HEK293 (cell line): ENCODE data around the gene SMTN.
A peak's percentile ranks its signal among the peaks of the same experiment; 100 is the strongest.

Source experiments
- IKZF3 ChIP-seq: fragments of 450-650 bp; IDR thresholded peaks from 2 replicates; pipeline ENCODE4 v1.5.0; 2018; ENCODE audit warnings: missing biosample characterization, mild to moderate bottlenecking, missing genetic modification characterization, moderate library complexity
- KLF10 ChIP-seq: fragments of 450-650 bp; IDR thresholded peaks from 2 replicates; pipeline ENCODE4 v1.5.1; 2018; ENCODE audit warnings: missing biosample characterization, mild to moderate bottlenecking, missing genetic modification characterization
- KLF16 ChIP-seq: fragments of 450-650 bp; formaldehyde crosslinking; IDR thresholded peaks from 2 replicates; pipeline ENCODE4 v1.5.1; 2017; ENCODE audit warnings: missing biosample characterization, missing genetic modification characterization
- KLF8 ChIP-seq: fragments of 450-650 bp; formaldehyde crosslinking; IDR thresholded peaks from 2 replicates; pipeline ENCODE4 v1.5.1; 2016; ENCODE audit warnings: missing biosample characterization, missing genetic modification characterization
- KLF9 ChIP-seq: fragments of 450-650 bp; formaldehyde crosslinking; IDR thresholded peaks from 2 replicates; pipeline ENCODE4 v1.5.1; 2016; ENCODE audit warnings: missing biosample characterization, missing genetic modification characterization, low read depth
- TCF7L2 ChIP-seq: IDR thresholded peaks from 2 replicates; pipeline ENCODE4 v1.6.1; 2011; ENCODE audit warnings: low read depth, mild to moderate bottlenecking, inconsistent platforms, low read length, moderate library complexity, borderline replicate concordance
- ZIC2 ChIP-seq: fragments of 450-650 bp; formaldehyde crosslinking; IDR thresholded peaks from 2 replicates; pipeline ENCODE4 v1.5.1; 2016; ENCODE audit warnings: missing biosample characterization, missing genetic modification characterization
- ZNF121 ChIP-seq: fragments of 450-650 bp; formaldehyde crosslinking; IDR thresholded peaks from 2 replicates; pipeline ENCODE4 v1.5.1; 2016; ENCODE audit warnings: missing biosample characterization, missing genetic modification characterization
- ZNF138 ChIP-seq: fragments of 450-650 bp; formaldehyde crosslinking; IDR thresholded peaks from 2 replicates; pipeline ENCODE4 v1.5.1; 2016; ENCODE audit warnings: missing biosample characterization, missing genetic modification characterization, borderline replicate concordance
- ZNF214 ChIP-seq: fragments of 450-650 bp; formaldehyde crosslinking; IDR thresholded peaks from 2 replicates; pipeline ENCODE4 v1.5.1; 2017; ENCODE audit warnings: missing biosample characterization, mild to moderate bottlenecking, missing genetic modification characterization, borderline replicate concordance
- ZNF292 ChIP-seq: fragments of 450-650 bp; formaldehyde crosslinking; IDR thresholded peaks from 2 replicates; pipeline ENCODE4 v1.5.1; 2016; ENCODE audit warnings: low read depth, missing biosample characterization, missing genetic modification characterization, borderline replicate concordance
- ZNF324 ChIP-seq: fragments of 450-650 bp; formaldehyde crosslinking; IDR thresholded peaks from 2 replicates; pipeline ENCODE4 v1.5.1; 2016; ENCODE audit warnings: missing biosample characterization, missing genetic modification characterization
- ZNF335 ChIP-seq: fragments of 450-650 bp; formaldehyde crosslinking; conservative IDR thresholded peaks from 2 replicates; pipeline ENCODE4 v1.5.1; 2016; ENCODE audit warnings: missing biosample characterization, missing genetic modification characterization
- ZNF366 ChIP-seq: fragments of 450-650 bp; formaldehyde crosslinking; conservative IDR thresholded peaks from 2 replicates; pipeline ENCODE4 v1.5.1; 2016; ENCODE audit warnings: missing biosample characterization, missing genetic modification characterization
- ZNF37A ChIP-seq: fragments of 450-650 bp; IDR thresholded peaks from 2 replicates; pipeline ENCODE4 v1.5.1; 2018; ENCODE audit warnings: missing biosample characterization, missing genetic modification characterization
- ZNF416 ChIP-seq: fragments of 450-650 bp; formaldehyde crosslinking; IDR thresholded peaks from 2 replicates; pipeline ENCODE4 v1.5.1; 2016; ENCODE audit warnings: missing biosample characterization, missing genetic modification characterization
- ZNF558 ChIP-seq: fragments of 450-650 bp; formaldehyde crosslinking; IDR thresholded peaks from 2 replicates; pipeline ENCODE4 v1.5.1; 2016; ENCODE audit warnings: missing biosample characterization, missing genetic modification characterization
- ZNF654 ChIP-seq: fragments of 450-650 bp; formaldehyde crosslinking; IDR thresholded peaks from 2 replicates; pipeline ENCODE4 v1.5.1; 2016; ENCODE audit warnings: low read depth, missing biosample characterization, missing genetic modification characterization
- TF ChIP-seq, protein P1 (sequence below): IDR thresholded peaks from 2 replicates; pipeline ENCODE4 v1.6.1; 2011; ENCODE audit warnings: mild to moderate bottlenecking, low read depth, low read length, borderline replicate concordance
- TF ChIP-seq, protein P2 (sequence below): fragments of 450-650 bp; formaldehyde crosslinking; IDR thresholded peaks from 2 replicates; pipeline ENCODE4 v1.5.1; 2016; ENCODE audit warnings: missing biosample characterization, missing genetic modification characterization
- TF ChIP-seq, protein P3 (sequence below): fragments of 450-650 bp; formaldehyde crosslinking; IDR thresholded peaks from 2 replicates; pipeline ENCODE4 v1.5.1; 2016; ENCODE audit warnings: missing biosample characterization, missing genetic modification characterization
- TF ChIP-seq, protein P4 (sequence below): fragments of 450-650 bp; formaldehyde crosslinking; IDR thresholded peaks from 2 replicates; pipeline ENCODE4 v1.5.1; 2017; ENCODE audit warnings: missing biosample characterization, missing genetic modification characterization
- TF ChIP-seq, protein P5 (sequence below): fragments of 450-650 bp; formaldehyde crosslinking; IDR thresholded peaks from 2 replicates; pipeline ENCODE4 v1.5.1; 2016; ENCODE audit warnings: missing biosample characterization, missing genetic modification characterization
- TF ChIP-seq, protein P6 (sequence below): fragments of 450-650 bp; formaldehyde crosslinking; IDR thresholded peaks from 2 replicates; pipeline ENCODE4 v1.5.1; 2016; ENCODE audit warnings: missing biosample characterization, missing genetic modification characterization
- TF ChIP-seq, protein P7 (sequence below): fragments of 450-650 bp; formaldehyde crosslinking; IDR thresholded peaks from 2 replicates; pipeline ENCODE4 v1.5.1; 2016; ENCODE audit warnings: missing biosample characterization, missing genetic modification characterization

The SMTN gene

DNA sequence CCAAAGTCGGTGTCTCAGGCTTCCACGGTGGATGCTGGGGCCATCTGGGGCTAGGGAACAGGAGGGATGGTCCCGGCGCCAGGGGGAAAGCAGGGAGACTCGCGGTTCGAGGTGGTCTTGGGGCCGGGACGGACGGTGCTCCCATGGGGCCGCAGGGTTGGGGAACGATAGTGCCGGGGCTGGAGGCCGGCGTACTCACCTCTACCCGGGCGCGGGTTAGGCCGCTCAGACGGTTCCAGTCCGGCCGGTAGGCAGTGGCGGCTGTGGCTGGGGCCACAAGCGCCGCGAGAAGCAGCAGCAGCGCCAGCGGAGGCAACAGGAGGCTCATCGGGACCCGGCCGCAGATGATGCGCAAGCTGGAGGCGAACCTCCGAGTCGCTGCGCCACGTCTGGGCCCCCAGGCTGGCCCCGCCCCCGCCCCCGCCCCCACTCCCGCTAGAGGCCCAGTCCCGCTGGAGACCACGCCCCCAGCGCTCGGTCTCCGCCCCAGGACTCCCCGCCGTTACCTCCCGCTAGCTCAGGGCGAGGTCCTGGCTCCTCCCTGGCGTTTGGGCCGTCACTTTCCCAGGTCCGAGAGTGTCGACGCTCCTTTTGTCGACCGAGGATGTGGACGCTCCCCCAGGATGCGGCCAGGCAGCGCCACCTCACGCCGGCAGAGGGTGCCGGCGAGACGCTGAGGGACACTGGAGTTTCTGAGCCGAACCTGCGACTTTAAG lies 26.2 kb downstream of the SMTN start, which contains the start of gene SELENOM (continued):
- TF ChIP-seq ZIC2 (tag by site-specific recombination) (peak; percentile 89), ZNF654 (tag by site-specific recombination) (peak; percentile 95), KLF16 (tag by site-specific recombination) (0 out of 2 replicates have a peak, but pooled peaks have one; percentile 27), ZNF121 (tag by site-specific recombination) (no peak), ZNF324 (tag by site-specific recombination) (0 out of 2 replicates have a peak, but pooled peaks have one; percentile 41), ZNF214 (tag by site-specific recombination) (no peak), IKZF3 (tag by site-specific recombination) (peak; percentile 98), ZNF292 (tag by site-specific recombination) (no peak), ZNF558 (tag by site-specific recombination) (peak; percentile 15; the same call in 1 of the 2 replicates), KLF9 (peak; percentile 82), KLF8 (tag by site-specific recombination) (peak; percentile 88), ZNF366 (tag by site-specific recombination) (no peak), ZNF138 (tag by site-specific recombination) (no peak), TCF7L2 (no peak), ZNF37A (tag by site-specific recombination) (no peak), ZNF416 (no peak), KLF10 (tag by site-specific recombination) (peak; percentile 55), ZNF335 (tag by site-specific recombination) (peak; percentile 56)
- TF ChIP-seq, protein P1, sequence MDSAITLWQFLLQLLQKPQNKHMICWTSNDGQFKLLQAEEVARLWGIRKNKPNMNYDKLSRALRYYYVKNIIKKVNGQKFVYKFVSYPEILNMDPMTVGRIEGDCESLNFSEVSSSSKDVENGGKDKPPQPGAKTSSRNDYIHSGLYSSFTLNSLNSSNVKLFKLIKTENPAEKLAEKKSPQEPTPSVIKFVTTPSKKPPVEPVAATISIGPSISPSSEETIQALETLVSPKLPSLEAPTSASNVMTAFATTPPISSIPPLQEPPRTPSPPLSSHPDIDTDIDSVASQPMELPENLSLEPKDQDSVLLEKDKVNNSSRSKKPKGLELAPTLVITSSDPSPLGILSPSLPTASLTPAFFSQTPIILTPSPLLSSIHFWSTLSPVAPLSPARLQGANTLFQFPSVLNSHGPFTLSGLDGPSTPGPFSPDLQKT = no peak
- TF ChIP-seq, protein P2, sequence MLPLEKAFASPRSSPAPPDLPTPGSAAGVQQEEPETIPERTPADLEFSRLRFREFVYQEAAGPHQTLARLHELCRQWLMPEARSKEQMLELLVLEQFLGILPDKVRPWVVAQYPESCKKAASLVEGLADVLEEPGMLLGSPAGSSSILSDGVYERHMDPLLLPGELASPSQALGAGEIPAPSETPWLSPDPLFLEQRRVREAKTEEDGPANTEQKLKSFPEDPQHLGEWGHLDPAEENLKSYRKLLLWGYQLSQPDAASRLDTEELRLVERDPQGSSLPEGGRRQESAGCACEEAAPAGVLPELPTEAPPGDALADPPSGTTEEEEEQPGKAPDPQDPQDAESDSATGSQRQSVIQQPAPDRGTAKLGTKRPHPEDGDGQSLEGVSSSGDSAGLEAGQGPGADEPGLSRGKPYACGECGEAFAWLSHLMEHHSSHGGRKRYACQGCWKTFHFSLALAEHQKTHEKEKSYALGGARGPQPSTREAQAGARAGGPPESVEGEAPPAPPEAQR (tag by site-specific recombination) = no peak
- TF ChIP-seq, protein P3, sequence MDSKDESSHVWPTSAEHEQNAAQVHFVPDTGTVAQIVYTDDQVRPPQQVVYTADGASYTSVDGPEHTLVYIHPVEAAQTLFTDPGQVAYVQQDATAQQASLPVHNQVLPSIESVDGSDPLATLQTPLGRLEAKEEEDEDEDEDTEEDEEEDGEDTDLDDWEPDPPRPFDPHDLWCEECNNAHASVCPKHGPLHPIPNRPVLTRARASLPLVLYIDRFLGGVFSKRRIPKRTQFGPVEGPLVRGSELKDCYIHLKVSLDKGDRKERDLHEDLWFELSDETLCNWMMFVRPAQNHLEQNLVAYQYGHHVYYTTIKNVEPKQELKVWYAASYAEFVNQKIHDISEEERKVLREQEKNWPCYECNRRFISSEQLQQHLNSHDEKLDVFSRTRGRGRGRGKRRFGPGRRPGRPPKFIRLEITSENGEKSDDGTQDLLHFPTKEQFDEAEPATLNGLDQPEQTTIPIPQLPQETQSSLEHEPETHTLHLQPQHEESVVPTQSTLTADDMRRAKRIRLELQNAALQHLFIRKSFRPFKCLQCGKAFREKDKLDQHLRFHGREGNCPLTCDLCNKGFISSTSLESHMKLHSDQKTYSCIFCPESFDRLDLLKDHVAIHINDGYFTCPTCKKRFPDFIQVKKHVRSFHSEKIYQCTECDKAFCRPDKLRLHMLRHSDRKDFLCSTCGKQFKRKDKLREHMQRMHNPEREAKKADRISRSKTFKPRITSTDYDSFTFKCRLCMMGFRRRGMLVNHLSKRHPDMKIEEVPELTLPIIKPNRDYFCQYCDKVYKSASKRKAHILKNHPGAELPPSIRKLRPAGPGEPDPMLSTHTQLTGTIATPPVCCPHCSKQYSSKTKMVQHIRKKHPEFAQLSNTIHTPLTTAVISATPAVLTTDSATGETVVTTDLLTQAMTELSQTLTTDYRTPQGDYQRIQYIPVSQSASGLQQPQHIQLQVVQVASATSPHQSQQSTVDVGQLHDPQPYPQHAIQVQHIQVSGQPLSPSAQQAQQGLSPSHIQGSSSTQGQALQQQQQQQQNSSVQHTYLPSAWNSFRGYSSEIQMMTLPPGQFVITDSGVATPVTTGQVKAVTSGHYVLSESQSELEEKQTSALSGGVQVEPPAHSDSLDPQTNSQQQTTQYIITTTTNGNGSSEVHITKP = peak; percentile 71
- TF ChIP-seq, protein P4, sequence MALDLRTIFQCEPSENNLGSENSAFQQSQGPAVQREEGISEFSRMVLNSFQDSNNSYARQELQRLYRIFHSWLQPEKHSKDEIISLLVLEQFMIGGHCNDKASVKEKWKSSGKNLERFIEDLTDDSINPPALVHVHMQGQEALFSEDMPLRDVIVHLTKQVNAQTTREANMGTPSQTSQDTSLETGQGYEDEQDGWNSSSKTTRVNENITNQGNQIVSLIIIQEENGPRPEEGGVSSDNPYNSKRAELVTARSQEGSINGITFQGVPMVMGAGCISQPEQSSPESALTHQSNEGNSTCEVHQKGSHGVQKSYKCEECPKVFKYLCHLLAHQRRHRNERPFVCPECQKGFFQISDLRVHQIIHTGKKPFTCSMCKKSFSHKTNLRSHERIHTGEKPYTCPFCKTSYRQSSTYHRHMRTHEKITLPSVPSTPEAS (tag by site-specific recombination) = no peak
- TF ChIP-seq, protein P5, sequence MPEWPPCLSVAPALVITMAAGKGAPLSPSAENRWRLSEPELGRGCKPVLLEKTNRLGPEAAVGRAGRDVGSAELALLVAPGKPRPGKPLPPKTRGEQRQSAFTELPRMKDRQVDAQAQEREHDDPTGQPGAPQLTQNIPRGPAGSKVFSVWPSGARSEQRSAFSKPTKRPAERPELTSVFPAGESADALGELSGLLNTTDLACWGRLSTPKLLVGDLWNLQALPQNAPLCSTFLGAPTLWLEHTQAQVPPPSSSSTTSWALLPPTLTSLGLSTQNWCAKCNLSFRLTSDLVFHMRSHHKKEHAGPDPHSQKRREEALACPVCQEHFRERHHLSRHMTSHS (tag by site-specific recombination) = no peak
- TF ChIP-seq, protein P6, sequence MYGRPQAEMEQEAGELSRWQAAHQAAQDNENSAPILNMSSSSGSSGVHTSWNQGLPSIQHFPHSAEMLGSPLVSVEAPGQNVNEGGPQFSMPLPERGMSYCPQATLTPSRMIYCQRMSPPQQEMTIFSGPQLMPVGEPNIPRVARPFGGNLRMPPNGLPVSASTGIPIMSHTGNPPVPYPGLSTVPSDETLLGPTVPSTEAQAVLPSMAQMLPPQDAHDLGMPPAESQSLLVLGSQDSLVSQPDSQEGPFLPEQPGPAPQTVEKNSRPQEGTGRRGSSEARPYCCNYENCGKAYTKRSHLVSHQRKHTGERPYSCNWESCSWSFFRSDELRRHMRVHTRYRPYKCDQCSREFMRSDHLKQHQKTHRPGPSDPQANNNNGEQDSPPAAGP (tag by site-specific recombination) = peak; percentile 52; the same call in 1 of the 2 replicates
- TF ChIP-seq, protein P7, sequence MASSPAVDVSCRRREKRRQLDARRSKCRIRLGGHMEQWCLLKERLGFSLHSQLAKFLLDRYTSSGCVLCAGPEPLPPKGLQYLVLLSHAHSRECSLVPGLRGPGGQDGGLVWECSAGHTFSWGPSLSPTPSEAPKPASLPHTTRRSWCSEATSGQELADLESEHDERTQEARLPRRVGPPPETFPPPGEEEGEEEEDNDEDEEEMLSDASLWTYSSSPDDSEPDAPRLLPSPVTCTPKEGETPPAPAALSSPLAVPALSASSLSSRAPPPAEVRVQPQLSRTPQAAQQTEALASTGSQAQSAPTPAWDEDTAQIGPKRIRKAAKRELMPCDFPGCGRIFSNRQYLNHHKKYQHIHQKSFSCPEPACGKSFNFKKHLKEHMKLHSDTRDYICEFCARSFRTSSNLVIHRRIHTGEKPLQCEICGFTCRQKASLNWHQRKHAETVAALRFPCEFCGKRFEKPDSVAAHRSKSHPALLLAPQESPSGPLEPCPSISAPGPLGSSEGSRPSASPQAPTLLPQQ = peak; percentile 65; the same call in 1 of the 2 replicates
